Measurements from ENCODE around the gene ADAMTSL3. TPM values are rescaled to one million over a fixed set of nuclear protein-coding genes. Genes with fewer than 3 reads are reported as not detected.

The ADAMTSL3 gene
- total and polyA plus RNA-seq, 2 experiments from 2014 or later, result 0.61 to 0.87 TPM

- TF ChIP-seq ZNF462 (CRISPR knock-in tag; IDR thresholded peaks at IDR 0.05) (no peak), EZH2phosphoT487 (IDR thresholded peaks at IDR 0.05; ENCODE audit: unreplicated experiment) (no peak), EZH2 (IDR thresholded peaks at IDR 0.05; ENCODE audit: low read depth, unreplicated experiment) (no peak), JUNB (IDR thresholded peaks at IDR 0.05; ENCODE audit: unreplicated experiment) (no peak)
Measured at GRCh38 chr15:83871808-83872559, 218.1 kb downstream of the ADAMTSL3 start (continued).

DNA sequence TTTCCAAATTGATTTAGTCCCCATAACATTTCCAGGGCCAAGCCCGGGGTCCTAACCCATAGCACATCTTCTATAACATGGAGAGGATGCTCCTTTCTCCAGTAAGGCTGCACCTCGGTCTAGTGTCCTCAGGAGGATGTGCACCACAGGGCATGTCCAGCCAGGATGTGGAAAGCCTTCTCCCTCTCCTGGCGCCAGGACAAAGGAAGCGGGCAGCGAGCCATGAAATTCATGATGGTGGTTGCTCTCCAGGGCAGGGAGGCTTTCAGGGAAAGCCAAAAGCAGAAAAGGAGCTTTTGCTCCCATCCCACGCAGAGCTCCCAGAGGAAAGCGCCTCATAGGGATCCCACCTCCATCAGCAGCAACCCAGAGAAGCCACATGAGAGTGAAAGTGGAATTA lies 220.0 kb downstream of the ADAMTSL3 start:
- Histone ChIP-seq H3K4me3 (no peak overlapping the region), H2AFZ (no peak overlapping the region), H3F3A (replicated peaks; ENCODE audit: low read depth) (no peaks in the 10 kb centered on the region), H3K9me2 (ENCODE audit: insufficient read depth) (no peaks in the 10 kb centered on the region), H3K27me3 (ENCODE audit: insufficient read depth) (no peaks in the 10 kb centered on the region), H3K27ac (ENCODE audit: low read depth) (no peak overlapping the region), H4K20me1 (replicated peaks; ENCODE audit: insufficient read depth) (no peaks in the 10 kb centered on the region), H3K36me3 (ENCODE audit: insufficient read depth) (no peaks in the 10 kb centered on the region), H3K79me2 (replicated peaks; ENCODE audit: insufficient read depth) (no peaks in the 10 kb centered on the region), H3K4me1 (ENCODE audit: insufficient read depth) (no peaks in the 10 kb centered on the region), H3K4me2 (no peak overlapping the region)
- Mint-ChIP-seq H3K36me3 (ENCODE audit: low read depth) (no peaks in the 10 kb centered on the region), H3K27me3 (ENCODE audit: insufficient read depth, low read depth, poor library complexity) (no peaks in the 10 kb centered on the region), H3K4me1 (no peaks in the 10 kb centered on the region), H3K9me3 (no peaks in the 10 kb centered on the region), H3K4me3 (no peak overlapping the region), H3K27ac (no peak overlapping the region)
- no peak for ATAC-seq
- DNase-seq (ENCODE audit: low spot score), result no peak
- TF ChIP-seq POLR2AphosphoS5 (IDR thresholded peaks at IDR 0.05; ENCODE audit: low read depth), result no peak
- TF ChIP-seq EZH2phosphoT487 (IDR thresholded peaks at IDR 0.05; ENCODE audit: unreplicated experiment), result no peak
- no peak for TF ChIP-seq ZNF331 (CRISPR knock-in tag; IDR thresholded peaks at IDR 0.05; ENCODE audit: low read depth)
- TF ChIP-seq CREB1 (CRISPR knock-in tag; IDR thresholded peaks at IDR 0.05; ENCODE audit: low read depth), result no peak
- no peak for TF ChIP-seq EZH2 (IDR thresholded peaks at IDR 0.05; ENCODE audit: low read depth, unreplicated experiment)
- no peak for TF ChIP-seq ZNF462 (CRISPR knock-in tag; IDR thresholded peaks at IDR 0.05)
